K562 (cell line): ENCODE results near the gene CACYBP. TPM values are rescaled to one million over a fixed set of nuclear protein-coding genes. Genes with fewer than 3 reads are reported as not detected.

ENCODE experiments used
- ARID4B ChIP-seq: sonication (generic); formaldehyde crosslinking; IDR thresholded peaks from 2 replicates; pipeline ENCODE4 v1.8.0; 2022; ENCODE audit warnings: mild to moderate bottlenecking, missing genetic modification reagents
- ATF3 ChIP-seq, 2 experiments: fragments of 450-650 bp in 1 of 2; sonication (generic) in 1 of 2; formaldehyde crosslinking in 1 of 2; IDR thresholded peaks in 1 of 2; conservative IDR thresholded peaks in 1 of 2; 2 replicates each; pipeline versions ENCODE4 v1.6.1 to v1.8.1; 2016 to 2023; ENCODE audit warnings: mild to moderate bottlenecking in 2 of 2, moderate library complexity in 2 of 2, inconsistent platforms in 1 of 2, missing genetic modification reagents in 1 of 2
- FOXK1 ChIP-seq: sonication (generic); formaldehyde crosslinking; IDR thresholded peaks from 2 replicates; pipeline ENCODE4 v1.8.0; 2022; ENCODE audit warnings: missing genetic modification reagents, mild to moderate bottlenecking, borderline replicate concordance
- IRF2 ChIP-seq: sonication (generic); formaldehyde crosslinking; IDR thresholded peaks from 2 replicates; pipeline ENCODE4 v1.8.1; 2022; ENCODE audit warnings: mild to moderate bottlenecking, missing genetic modification reagents
- L3MBTL2 ChIP-seq: fragments of 450-650 bp; IDR thresholded peaks from 2 replicates; pipeline ENCODE4 v1.6.1; 2016; ENCODE audit warnings: mild to moderate bottlenecking, moderate library complexity
- MCM7 ChIP-seq, 2 experiments: fragments of 450-650 bp; IDR thresholded peaks; 2 replicates each; pipeline ENCODE4 v1.6.1; 2016 to 2018
- NONO ChIP-seq, 2 experiments: fragments of 200-400 bp in 1 of 2; fragments of 450-650 bp in 1 of 2; formaldehyde crosslinking in 1 of 2; IDR thresholded peaks; 2 replicates each; pipeline ENCODE4 v1.6.1; 2017; ENCODE audit warnings: low read depth in 2 of 2, mild to moderate bottlenecking in 2 of 2, moderate library complexity in 2 of 2, low read length in 1 of 2
- PCBP1 ChIP-seq: fragments of 200-400 bp; formaldehyde crosslinking; IDR thresholded peaks from 2 replicates; pipeline ENCODE4 v1.6.1; 2018; ENCODE audit warnings: mild to moderate bottlenecking, low read depth, low read length; ENCODE audit not compliant: poor library complexity, severe bottlenecking
- SMARCA5 ChIP-seq: fragments of 450-650 bp; IDR thresholded peaks from 2 replicates; pipeline ENCODE4 v1.6.1; 2016
- TBP ChIP-seq: optimal IDR thresholded peaks from 2 replicates; pipeline ENCODE3; 2011; ENCODE audit warnings: low read depth, low read length, improper control_type of control experiment
- VEZF1 ChIP-seq: fragments of 200-800 bp; sonication (Bioruptor generic); IDR thresholded peaks from 2 replicates; pipeline ENCODE4 v1.6.1; 2017; ENCODE audit warnings: missing genetic modification characterization, missing compliant biosample characterization
- YY1 ChIP-seq, 3 experiments: IDR thresholded peaks; 2 replicates each; pipeline ENCODE4 v1.6.1; 2011; ENCODE audit warnings: low read length in 2 of 3, mild to moderate bottlenecking in 2 of 3, moderate library complexity in 2 of 3, borderline replicate concordance in 1 of 3, control low read depth in 1 of 3, low read depth in 1 of 3; ENCODE audit not compliant: insufficient read depth in 3 of 3, insufficient replicate concordance in 2 of 3, control insufficient read depth in 1 of 3, insufficient read length in 1 of 3; ENCODE audit errors: extremely low read depth in 1 of 3
- ZNF511 ChIP-seq: sonication (generic); formaldehyde crosslinking; IDR thresholded peaks from 2 replicates; pipeline ENCODE4 v1.8.0; 2022; ENCODE audit warnings: mild to moderate bottlenecking, missing genetic modification reagents
- polyA plus RNA-seq, 8 experiments: library from polyadenylated mRNA; depleted of rRNA in 4 of 8; stranded (reverse) in 5 of 8; unstranded in 3 of 8; fragments of >200 nt; fragmentation: Nextera tagmentation in 2 of 8; fragmentation: Illumina TruSeq in 1 of 8; extraction: Ambion mirVana in 2 of 8; extraction: Trizol in 1 of 8; gene quantifications; 2 replicates each; pipeline versions ENCODE4 v1.2.1 to v1.2.3, GENCODE V29; 2011 to 2014; ENCODE audit warnings: inconsistent platforms in 1 of 8, missing spikeins in 1 of 8
- total RNA-seq, 7 experiments: library from RNA; depleted of rRNA in 6 of 7; stranded (reverse); fragments of >200 nt in 6 of 7; fragmentation: Illumina TruSeq in 2 of 7; extraction: Trizol in 2 of 7; gene quantifications; 2 replicates each; pipeline versions ENCODE4 v1.2.1 to v1.2.3, GENCODE V29; 2011 to 2021; ENCODE audit warnings: low replicate concordance in 1 of 7

CACYBP gene
- total and polyA plus RNA-seq, 9 of the 15 experiments (the other 6 are each of a cell fraction or from before 2014, with no cell fraction given): 147 to 1,576 (median 488) TPM

- TF ChIP-seq ZNF511 (CRISPR knock-in tag): peak; percentile 80; the same call in 1 of the 2 replicates
- peak; percentile 94 for TF ChIP-seq L3MBTL2
- peak; percentile 13; the same call in 1 of the 2 replicates for TF ChIP-seq SMARCA5
- TF ChIP-seq PCBP1: peak; percentile 90
- TF ChIP-seq ATF3 (IDR thresholded peaks at IDR 0.05): no peak
- 0 out of 2 replicates have a peak, but pooled peaks have one; percentile 26 for TF ChIP-seq ATF3 (CRISPR knock-in tag; conservative IDR thresholded peaks at IDR 0.05)
- peak; percentile 26; the same call in 1 of the 2 replicates for TF ChIP-seq VEZF1 (CRISPR knock-in tag)
- no peak for TF ChIP-seq YY1 (IDR thresholded peaks at IDR 0.05; ENCODE audit: borderline replicate concordance in 1 of 3, control insufficient read depth in 1 of 3, extremely low read depth in 1 of 3, insufficient read depth in 3 of 3, insufficient read length in 1 of 3, insufficient replicate concordance in 2 of 3, low read depth in 1 of 3, low read length in 2 of 3)
- TF ChIP-seq ARID4B: 0 out of 2 replicates have a peak, but pooled peaks have one; percentile 68
- TF ChIP-seq MCM7 (IDR thresholded peaks at IDR 0.05): no peak
- peak; percentile 2 for TF ChIP-seq TBP
- peak; percentile 76; the same call in 1 of the 2 replicates for TF ChIP-seq FOXK1 (CRISPR knock-in tag)
- no peak for TF ChIP-seq IRF2 (CRISPR knock-in tag)
- peak in 1 of 2 experiments; percentile 34; a peak in 1 of 4 replicates for TF ChIP-seq NONO (IDR thresholded peaks at IDR 0.05; ENCODE audit: low read depth in 2 of 2, low read length in 1 of 2)
Measured at GRCh38 chr1:174999936-175000696, at the start of gene CACYBP (continued).
